MV-4-11 (cell line): ENCODE measurements around the gene CFAP74.

Experiments
- DNase-seq: peaks from one replicate; lab custom pipeline; 2025; lab: John Stamatoyannopoulos, UW

Gene CFAP74

DNA sequence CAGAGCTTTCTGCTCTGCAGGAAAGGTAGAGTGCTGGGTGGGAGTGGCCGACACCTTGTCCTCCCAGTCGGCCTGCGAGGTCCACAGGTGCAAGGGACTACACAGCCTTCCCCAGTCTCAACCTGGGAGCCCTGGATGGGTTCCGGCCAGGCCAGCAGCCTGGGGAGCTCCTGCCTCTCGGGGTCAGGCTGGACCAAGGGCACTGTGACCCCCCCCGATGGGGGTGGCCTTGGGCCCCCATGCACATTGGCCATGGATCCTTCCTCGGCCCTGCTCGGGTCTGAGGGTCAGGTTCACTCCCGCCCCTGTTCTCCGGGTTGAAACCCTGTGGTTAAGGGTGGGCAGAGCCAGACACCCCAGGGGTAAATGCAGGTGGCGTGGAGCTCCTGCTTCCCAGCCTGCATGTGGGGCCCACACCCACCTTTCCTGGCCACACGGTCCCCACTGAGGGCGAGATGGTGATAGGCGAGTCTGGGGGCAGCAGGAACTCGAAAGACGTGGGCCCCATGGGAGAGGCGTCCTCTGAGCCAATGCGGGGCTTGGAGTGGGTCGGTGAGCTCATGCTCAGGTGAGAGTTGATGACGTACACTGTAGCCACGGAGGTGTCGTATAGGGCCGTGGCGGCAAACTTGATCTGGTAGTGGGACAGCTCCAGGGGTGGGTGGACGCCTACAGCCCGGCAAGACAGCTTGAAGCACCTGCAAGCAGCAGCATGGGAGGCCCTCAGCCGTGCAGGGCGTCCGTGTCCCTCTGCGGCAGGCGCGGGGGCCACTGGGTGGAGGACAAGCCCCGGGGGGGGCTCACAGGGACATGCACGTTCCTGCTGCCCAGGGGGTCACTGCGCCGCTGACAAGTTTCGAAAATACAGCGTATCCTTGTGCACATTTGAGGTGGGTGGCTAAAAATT, 73.7 kb downstream of the CFAP74 start:
- no peak for DNase-seq

DNA sequence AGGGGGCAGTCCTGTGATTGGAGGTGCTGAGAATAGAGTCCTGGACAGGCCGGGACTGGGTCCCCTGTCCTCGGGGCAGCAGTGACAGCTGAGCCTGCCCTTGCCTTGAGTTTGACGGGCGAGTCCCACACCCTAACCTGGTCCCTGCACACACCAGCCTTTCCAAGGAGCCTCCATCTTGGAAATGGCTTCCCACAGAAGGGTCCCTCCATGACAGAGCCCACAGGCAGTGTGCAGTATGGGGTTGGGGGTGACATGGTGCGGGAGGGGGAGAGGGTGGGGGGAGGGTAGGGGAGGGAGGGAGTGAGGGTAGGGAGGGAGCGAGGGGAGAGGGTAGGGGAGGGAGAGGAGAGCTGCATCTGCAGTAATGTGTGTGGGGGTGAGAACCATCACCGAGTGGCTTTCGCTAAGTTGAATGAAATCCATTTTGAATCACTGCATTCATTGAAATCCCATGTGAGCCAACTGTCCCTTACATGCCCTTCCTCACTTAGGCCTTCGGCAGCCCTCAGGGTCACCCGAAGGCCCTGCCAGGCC, 74.4 kb downstream of the CFAP74 start:
- no peak for DNase-seq

DNA sequence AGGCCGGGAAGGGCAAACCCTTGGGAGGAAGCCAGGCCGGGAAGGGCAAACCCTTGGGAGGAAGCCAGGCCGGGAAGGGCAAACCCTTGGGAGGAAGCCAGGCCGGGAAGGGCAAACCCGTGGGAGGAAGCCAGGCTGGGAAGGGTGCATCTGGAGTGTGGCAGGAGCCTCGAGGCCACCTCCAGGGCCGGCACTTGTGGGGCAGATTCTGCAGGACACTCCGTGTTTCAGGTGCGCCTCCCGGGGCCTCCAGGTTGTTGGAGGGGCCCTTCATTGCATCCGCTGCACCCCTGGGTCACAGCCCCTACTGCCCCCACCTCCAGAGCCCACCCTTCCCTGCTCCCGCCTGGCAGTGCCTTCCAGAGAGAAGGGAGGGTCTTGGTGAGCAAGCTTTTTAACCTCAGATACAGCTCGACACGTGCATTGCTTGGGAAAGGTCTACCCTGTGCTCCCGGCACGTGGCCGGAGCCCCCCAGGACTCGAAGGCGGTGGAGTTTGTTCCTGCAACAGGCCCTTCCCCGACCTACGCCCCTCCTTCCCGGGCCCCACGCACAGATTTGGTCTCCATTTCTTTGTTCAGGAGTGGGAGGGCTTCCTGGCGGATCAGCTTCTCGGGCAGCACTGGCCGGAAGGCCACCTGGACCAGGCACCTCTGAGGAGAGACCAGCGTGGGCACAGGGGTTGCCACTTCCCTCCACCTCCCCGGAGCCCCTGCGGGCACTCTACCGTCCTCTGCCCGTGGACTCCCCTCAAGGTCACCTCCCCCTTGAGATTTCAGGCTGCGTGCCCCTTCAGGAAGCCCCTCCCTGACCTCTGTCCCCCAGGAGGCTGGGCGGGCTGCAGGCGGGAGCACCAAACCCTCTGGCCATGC, 75.1 kb downstream of the CFAP74 start:
- DNase-seq, result no peak

DNA sequence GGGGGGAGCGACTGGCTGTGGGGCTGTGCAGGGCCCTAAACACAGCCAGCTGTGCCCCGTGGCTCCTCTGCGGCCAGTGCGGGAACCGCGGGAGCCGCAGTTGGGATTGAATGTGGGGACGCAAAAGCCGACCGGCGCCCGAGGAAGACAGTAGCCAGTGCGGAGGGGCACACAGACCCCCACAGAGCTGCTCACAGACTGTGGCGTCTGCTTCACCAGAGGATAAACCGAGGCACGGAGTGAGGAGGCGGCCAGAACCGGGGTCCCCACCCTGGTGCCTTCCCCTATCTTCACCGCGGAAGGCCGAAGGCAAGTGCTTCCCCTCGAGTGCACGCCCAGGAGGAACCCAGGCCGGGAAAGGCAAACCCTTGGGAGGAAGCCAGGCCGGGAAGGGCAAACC, 75.8 kb downstream of the CFAP74 start:
- no peak for DNase-seq

DNA sequence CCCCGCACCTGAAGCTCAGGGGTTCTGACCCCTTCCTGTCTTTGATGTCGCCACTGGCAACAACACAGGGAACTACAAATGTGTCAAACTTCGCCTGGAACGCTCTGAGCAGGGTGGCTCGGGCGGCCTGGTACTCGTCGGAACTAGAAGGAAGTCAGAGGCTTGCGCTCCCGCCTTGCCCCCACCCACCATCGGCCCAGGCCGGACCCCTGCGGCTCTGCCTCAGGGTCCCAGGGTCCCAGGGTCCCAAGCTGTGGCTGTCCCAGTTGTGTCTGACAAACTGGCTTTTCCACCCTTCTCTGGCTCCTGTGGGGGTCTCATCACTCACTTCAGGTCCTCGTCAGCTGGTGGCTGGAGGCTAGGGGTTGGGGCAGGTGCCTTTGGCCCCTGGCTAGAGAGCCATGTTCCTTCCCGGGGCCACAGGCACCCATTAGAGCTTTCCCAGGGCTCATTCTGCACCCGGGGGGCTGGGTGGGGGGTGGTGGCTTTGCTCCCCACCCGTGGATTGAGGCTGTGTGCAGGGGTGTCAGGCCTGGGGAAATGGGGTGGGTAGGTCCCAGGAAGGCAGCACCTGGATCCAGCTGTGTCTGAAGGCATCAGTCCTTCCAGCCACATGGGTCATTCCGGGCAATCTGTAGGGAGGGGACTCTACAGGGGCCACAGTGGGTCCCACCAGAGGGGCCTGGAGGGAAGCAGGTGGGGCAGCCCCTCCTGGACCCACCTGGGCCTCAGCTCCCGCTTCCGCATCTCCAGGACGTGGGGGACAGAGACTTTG, 76.5 kb downstream of the CFAP74 start:
- no peak for DNase-seq

DNA sequence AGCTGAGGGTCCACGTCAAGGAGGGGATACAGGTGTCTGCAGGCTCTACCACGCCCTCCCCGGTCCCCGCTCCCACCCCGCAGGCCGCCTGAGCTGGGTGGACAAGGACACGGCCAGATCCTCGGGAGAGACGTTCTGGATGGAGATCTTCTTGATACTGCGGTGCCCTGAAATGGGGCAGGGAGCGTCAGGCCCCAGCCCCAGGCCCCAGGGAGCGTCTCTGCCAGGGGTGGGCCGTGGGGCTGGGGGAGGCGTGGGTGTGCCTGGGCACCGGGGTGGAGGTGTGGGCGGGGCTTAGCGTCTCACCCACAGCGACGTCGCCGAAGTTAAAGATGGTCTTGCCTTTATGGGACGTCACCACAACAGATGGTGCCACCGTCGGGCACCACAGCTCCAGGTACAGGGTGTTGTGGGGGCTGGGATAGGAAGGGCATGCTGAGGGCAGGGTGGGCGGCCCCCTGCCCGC, 77.2 kb downstream of the CFAP74 start:
- DNase-seq, result no peak

DNA sequence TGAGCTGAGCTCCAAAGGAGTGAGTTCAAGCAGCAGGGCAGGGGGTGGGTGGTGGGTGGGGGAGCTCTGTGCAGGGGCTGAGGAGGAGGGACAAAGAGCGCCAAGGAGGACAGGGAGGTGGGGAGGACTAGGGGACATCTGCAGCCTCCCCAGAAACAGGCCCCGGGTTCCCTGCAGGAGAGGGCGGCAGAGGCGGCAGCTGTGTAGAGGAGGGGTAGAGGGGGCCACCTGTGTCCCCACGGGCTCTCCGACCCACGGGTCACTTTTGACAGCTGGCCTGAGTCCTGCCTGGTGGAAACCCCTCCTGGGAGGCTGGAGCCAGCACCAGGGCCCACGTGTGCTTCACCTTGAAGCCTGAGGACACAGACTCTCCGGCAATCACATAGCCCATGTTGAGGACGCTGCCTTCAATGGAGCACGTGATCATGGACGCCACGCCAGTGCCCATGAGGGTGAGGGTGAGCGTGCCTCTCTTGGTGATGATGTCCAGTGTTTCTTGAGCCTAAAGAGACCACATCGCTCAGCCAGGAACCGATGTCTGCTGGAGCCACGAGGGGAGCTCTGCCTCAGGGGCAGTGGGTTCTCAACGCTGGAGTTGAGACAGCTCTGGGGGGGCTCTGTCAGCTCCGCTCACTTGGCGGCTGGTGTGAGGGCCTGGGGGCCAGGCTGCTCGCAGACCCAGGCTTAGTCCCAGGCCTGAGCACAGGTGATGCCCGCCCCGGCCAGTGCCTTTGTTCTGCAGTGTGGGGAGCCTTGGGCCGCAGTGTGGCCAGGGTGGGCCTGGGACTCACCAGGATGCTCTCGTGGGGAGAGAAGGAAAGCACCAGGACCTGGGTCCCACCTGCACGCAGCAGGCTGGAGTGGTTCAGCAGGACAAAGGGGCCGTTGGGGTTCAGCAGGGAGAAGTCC, 77.9 kb downstream of the CFAP74 start:
- no peak for DNase-seq

DNA sequence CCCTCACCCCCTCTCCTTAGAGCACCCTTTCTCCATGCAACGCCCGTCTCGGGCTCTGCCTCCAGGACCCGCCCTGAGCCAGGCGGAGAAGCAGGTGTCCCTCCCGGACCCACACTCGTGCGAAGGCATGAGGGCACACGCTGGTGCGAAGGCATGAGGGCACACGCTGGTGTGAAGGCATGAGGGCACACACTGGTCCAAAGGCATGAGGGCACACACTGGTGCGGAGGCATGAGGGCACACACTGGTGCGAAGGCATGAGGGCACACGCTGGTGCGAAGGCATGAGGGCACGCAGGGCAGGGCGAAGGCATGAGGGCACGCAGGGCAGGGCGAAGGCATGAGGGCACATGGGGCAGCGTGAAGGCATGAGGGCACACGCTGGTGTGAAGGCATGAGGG, 78.7 kb downstream of the CFAP74 start:
- no peak for DNase-seq

DNA sequence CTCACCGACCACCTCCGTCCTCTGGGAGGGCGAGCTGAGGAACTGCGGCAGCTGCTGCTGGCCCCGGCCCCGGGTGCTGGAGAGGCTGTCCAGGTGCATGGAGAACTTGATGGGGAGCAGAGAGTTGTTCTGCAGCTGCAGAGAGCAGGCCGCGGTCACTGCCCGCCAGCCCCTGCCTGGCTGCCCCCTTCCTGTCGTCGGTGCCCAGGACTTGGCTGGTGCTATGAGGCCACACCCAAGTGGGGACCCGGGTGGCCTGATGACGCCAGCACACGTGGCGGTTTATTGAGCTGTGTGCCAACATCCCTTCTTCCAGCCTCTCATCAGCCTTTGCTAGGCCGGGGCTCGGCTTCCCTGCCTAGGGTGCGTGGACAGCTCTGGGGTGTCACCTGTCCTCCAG, 79.2 kb downstream of the CFAP74 start:
- DNase-seq, result no peak

DNA sequence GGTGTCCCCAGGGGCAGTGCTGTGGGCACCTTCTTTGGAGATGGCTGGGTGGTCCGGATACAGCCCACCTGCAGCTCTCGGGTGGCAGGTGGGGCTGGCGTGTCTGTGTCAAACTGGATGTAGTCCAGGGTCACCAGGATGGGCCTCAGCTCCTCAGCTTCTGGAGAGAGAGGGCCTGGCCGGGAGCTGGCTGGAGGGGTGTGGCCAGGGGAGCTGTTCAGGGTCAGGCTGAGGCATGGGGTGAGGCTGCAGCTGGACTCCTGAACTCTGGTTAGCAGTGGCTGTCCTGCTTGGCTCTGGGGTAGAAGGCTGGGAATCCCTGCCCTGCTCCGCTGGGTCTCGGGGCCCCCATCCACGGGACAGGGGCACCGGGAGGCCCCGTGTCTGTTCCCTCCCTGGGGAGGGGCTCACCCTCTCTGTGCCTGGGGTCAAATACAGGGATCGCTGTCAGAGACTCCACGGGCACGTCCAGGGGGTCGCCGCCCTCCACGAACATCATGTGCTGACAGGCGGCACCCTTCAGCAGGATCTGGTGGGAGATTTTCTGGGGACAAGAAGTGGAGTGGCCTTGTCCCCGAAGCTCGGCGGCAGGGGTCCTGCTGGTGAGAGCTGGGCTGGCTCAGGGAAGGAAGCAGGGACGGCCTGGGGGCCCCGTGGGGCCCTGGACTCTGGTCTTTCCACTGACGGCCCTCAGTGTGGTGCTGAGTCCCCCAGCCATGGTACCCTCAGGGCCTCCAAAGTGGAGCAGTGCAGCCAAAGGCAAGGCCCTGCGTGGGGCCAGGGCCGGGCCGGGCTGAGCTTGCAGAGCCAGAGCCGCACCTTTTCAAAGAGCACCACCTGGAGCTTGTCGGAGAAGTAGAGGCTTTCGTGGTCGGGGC, 80.4 kb downstream of the CFAP74 start:
- no peak for DNase-seq

DNA sequence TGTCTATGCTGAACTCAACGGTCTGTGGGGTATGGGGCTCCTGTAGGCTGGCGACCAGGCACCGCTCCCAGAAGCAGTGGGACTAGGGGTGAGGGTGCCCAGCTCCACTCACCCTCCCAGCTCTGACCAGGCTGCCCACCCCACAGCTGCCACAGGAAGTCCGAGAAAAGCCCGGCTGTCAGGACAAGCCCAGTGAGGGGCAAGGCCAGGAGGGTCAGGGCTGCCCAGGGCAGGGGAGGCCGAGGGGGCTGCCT, 81.0 kb downstream of the CFAP74 start:
- DNase-seq, result no peak

DNA sequence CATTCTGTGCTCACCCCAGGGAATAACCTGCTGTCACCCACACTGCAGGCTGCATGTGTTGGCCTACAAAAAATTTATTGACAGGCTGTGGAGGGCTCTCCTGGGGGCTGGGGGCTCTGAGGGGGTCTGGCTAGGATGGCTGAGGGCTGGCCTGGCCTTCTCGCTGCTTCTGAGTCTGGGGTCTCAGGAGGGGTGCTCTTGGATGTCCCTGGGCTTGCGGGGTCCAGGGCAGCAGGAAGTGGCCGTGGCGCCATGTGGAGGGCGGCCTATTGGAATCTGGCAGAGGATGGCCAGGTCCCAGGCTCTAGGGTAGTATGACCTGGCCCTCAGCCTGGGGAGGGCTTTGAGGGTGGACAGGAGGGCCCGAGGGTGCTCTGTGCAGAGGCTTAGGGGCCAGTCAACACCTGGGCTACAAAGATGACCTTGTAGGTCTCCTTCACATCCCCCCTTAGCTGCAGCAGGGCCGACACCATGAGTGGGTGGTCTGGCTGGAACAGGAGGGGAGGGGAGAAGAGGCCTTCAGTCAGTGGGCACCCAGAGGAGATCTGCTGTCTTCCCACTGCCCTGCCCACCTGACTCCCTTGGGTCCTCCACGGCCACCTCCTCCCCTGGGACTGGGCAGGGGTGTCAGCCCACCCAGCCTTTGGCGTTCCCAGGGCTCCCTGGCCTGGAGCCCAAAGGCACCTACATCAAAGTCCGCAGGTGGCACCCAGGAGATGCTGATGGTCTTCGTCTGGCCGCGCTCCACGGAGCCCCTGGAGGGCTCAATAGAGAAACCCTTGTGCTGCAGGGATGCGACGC, 81.5 kb downstream of the CFAP74 start:
- no peak for DNase-seq

DNA sequence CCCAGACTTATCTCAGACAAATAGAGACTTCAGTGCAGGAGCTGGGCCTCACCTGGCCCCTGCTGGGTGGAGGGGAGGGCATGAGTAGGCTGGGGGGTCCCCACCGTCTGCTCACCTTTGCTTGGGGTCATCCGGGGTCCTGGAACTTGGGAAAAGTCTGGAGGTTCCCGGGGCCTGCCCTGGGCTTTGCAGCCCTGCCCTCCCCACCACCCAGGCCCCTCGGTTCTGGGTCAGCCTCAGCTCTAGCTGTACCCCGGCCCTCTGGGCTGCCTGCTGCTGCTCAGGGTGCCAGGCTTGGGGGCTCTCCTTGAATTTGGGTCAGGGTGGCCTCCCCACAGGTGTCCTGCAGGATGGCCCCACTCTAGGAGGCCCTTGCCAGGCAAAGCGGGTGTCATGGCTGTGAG, 82.1 kb downstream of the CFAP74 start:
- DNase-seq, result no peak

DNA sequence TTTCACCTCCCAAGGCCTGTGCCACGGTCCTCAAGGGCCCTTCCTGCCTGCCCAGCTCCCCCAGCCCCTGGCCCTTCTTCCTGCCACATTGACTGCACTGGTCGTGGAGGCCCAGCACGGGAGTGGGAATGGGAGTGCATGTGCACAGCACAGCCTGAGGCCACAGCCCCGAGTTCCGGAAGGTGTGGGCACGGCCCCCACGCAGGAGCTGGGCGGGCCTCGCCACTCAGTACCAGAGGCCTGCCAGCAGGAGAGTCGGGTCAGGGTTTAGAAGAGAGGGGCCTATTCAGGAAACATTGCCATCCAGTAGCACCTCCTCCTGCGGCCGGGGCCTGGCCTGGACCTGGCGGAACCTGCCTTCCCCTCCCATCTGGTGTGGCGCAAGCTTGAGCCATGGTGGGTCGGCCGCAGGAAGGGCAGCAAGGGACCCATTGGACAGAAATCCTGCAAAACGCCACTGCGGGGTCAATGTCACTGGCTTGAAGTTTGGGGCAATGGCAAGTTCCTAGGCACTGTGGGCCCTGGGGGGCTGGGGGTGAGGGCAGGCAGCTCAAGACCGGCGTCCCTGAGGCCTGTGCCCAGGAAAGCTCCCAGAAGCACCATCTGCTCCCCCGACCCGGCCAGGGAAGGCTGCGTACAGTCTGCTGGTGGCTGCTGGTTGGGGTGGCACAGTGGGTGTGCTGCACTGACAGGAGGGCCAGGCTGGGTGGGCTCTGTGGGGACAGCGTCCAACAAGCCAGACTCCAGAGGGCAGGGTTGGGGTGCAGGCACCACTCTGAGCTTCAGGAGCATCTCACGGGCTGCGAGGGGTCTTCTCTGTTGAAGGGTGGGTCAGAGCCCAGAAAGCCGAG, 82.8 kb downstream of the CFAP74 start:
- no peak for DNase-seq

DNA sequence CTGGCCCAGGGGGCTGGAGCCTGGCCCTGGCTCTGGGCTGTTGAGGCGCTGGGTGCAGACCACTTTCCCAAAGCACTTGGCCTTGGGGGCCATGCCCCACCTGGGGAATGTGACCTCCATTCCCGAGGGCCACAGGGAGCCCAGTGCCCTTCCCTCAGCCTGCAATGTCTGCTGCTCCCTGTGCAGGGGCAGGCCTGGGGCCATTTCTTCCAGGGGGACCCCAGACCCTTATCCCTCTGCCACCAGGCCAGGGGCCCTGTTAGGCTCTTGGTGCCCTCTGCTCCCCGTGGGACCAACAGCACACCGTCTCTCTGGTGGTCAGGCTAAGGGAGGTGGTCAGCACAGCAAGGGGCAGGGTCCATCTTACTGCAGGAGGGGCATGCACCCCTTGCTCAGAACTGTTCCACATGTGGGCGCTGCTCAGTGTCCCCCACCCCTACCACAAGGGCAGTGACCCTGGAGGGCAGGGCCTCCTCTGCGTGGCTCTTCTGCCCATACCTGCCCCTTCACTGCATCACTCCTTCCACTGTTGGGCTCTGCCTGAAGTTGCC, 83.5 kb downstream of the CFAP74 start:
- DNase-seq, result no peak

DNA sequence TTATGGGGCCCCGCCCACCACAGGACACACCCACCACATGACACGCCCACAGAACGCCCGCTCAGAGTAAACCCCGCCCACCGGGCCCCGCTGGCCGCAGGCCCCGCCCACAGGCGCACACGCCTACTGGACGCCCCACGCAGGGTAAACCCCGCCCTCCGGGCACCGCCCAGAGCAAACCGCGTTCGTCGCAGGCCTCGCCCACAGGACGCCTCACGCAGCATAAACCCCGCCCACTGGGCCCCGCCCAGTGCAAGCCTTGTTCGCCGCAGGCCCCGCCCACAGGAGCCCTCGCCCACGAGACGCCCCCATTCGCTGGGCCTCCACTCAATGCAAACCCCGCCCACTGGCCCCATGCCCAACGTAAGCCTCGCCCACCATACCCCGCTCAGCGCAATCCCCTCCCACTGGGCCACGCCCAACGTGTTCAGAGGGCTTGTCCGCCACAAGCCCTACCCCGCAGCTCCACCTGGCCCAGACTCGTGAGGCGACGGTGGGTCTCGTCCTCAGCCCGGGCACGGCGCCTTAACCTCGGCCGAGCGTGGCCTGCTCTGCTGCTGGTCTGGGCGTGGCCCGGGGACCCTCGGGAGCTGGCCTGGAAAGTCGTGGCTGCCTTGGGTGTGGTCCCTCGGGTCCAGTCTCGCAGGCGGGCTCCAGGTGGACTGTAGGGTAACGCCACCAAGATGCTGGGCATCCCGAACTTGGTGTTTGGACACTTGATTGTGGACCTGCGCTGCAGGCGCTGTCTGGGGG, 84.1 kb downstream of the CFAP74 start:
- peak; percentile 96 for DNase-seq

DNA sequence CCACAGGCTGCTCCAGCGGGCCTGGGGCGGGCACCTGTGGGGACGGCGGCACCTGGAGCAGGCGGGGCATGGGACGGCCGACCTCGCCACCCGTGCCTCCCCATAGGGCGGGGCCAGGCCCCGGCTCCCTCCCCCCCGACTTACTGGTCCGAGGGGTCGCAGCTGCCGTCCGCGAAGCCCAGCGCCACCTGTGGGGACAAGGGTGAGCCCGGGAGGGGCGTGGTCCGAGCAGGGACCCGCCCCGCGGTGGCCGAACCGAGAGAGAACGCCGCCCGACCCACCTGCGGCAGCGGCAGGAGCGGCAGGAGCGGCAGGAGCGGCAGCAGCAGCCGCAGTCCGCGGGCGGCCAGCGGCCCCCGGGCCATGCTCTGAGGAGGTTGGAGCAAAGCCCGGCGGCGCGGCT, 84.7 kb downstream of the CFAP74 start, which contains the start of gene TMEM52:
Gene TMEM52, minus strand, starts transcription at position 379 of the 403 bp plus-strand sequence. Its CDS starts 14 bp downstream, at position 365.
- no peak for DNase-seq
